Measurements from ENCODE around the gene NFKBIL1.

- TF ChIP-seq CTCF (IDR thresholded peaks at IDR 0.05) (no peak), POLR2A (IDR thresholded peaks at IDR 0.05) (no peak)
Observed at GRCh38 chr6:31510007-31510406, 37.4 kb upstream of the NFKBIL1 start.

Data from adrenal gland (tissue), 5 donors.